GM12878 (cell line): ENCODE results near the gene KYAT1. TPM values are rescaled to one million over a fixed set of nuclear protein-coding genes. Genes with fewer than 3 reads are reported as not detected.

ENCODE experiments used
- ATAC-seq: fragments of 200-7000 bp; cut with Tn5 transposase; 3 replicates; pipeline ENCODE4 v1.9.1; 2020; ENCODE audit warnings: mild to moderate bottlenecking, moderate library complexity
- BruUV-seq: library from RNA; stranded (reverse); fragments of 400-500 nt; replicated peaks from 2 replicates; lab custom pipeline; 2021; lab: Mats Ljungman, UMichigan
- CTCF ChIA-PET: fragments of 300-600 bp; sonication (Branson Sonifier 250); formaldehyde crosslinking; extraction: SDS; loops from one replicate; lab custom pipeline; 2021; ENCODE audit warnings: inconsistent platforms; lab: Yijun Ruan, JAX
- POLR2A ChIA-PET: fragments of 350-600 bp; formaldehyde crosslinking; extraction: SDS; loops from one replicate; lab custom pipeline; 2021; ENCODE audit warnings: inconsistent platforms; lab: Charles Lee
- RAD21 ChIA-PET: fragments of 300-600 bp; sonication (Branson Sonifier 250); formaldehyde crosslinking; loops from one replicate; lab custom pipeline; 2023; ENCODE audit warnings: antibody characterized with exemption; ENCODE audit not compliant: unreplicated experiment; lab: Charles Lee
- SMC1A ChIA-PET: fragments of 300-600 bp; sonication (Branson Sonifier 250); formaldehyde crosslinking; loops from one replicate; lab custom pipeline; 2023; ENCODE audit not compliant: unreplicated experiment, uncharacterized antibody; lab: Charles Lee
- DNase-seq: peaks from one replicate; pipeline ENCODE4 v3.0.0-alpha.2; 2011; ENCODE audit warnings: low read depth, low spot score
- FAIRE-seq: peaks from 3 replicates; lab custom pipeline; 2011; peaks lifted over from hg19 to GRCh38; lab: Jason Lieb, UNC
- H2AFZ ChIP-seq: 2 replicates; pipeline ENCODE4 v1.6.0; 2011; ENCODE audit warnings: low read depth, low read length, control low read depth; ENCODE audit not compliant: control insufficient read depth
- H3K27ac ChIP-seq: 2 replicates; pipeline ENCODE4 v1.5.1; 2011; ENCODE audit warnings: control low read depth; ENCODE audit not compliant: control insufficient read depth, insufficient read depth
- H3K27me3 ChIP-seq, 2 experiments: replicated peaks in 1 of 2; 2 replicates each; pipeline versions ENCODE4 v1.6.0 to v1.6.1; 2011; ENCODE audit warnings: low read length in 1 of 2; ENCODE audit not compliant: control insufficient read depth in 2 of 2, insufficient read depth in 2 of 2
- H3K36me3 ChIP-seq, 2 experiments: 2 replicates each; pipeline ENCODE4 v1.5.1; 2011; ENCODE audit warnings: low read length in 1 of 2; ENCODE audit not compliant: control insufficient read depth in 2 of 2, insufficient read depth in 2 of 2
- H3K4me1 ChIP-seq: 2 replicates; pipeline ENCODE4 v1.6.1; 2011; ENCODE audit warnings: mild to moderate bottlenecking, low read length, moderate library complexity, mixed read lengths; ENCODE audit not compliant: control insufficient read depth, insufficient read depth
- H3K4me2 ChIP-seq: 2 replicates; pipeline ENCODE4 v1.6.0; 2011; ENCODE audit warnings: control low read depth; ENCODE audit not compliant: control insufficient read depth, insufficient read depth
- H3K4me3 ChIP-seq: fragments of 200-600 bp; sonication (generic); 2 replicates; pipeline ENCODE4 v1.5.1; 2016
- H3K79me2 ChIP-seq: 2 replicates; pipeline ENCODE4 v1.6.0; 2011; ENCODE audit warnings: low read length; ENCODE audit not compliant: control insufficient read depth, insufficient read depth
- H3K9ac ChIP-seq: 2 replicates; pipeline ENCODE4 v1.8.0; 2011; ENCODE audit warnings: low read length, control low read depth, mixed read lengths; ENCODE audit not compliant: control insufficient read depth, insufficient read depth
- H3K9me3 ChIP-seq: replicated peaks from 3 replicates; pipeline ENCODE4 v1.5.1; 2011; ENCODE audit warnings: mild to moderate bottlenecking, low read length; ENCODE audit not compliant: control insufficient read depth, insufficient read depth
- H4K20me1 ChIP-seq: 2 replicates; pipeline ENCODE4 v1.6.0; 2011; ENCODE audit not compliant: control insufficient read depth, insufficient read depth
- BRCA1 ChIP-seq: IDR thresholded peaks from 2 replicates; pipeline ENCODE4 v1.6.1; 2011; ENCODE audit warnings: low read depth, low read length, improper control_type of control experiment
- CBX3 ChIP-seq: fragments of 200-600 bp; sonication (generic); IDR thresholded peaks from 2 replicates; pipeline ENCODE4 v1.6.1; 2016; ENCODE audit warnings: low read depth, borderline replicate concordance
- EGR1 ChIP-seq, 2 experiments: IDR thresholded peaks; 1 replicate in 1 of 2; 2 replicates in 1 of 2; pipeline ENCODE4 v1.6.1; 2011 to 2012; ENCODE audit warnings: low read depth in 2 of 2, low read length in 2 of 2, borderline replicate concordance in 1 of 2, mild to moderate bottlenecking in 1 of 2, moderate library complexity in 1 of 2
- JUND ChIP-seq: IDR thresholded peaks from 2 replicates; pipeline ENCODE4 v1.6.1; 2012; ENCODE audit warnings: low read depth, mild to moderate bottlenecking, low read length, improper control_type of control experiment, moderate library complexity
- NBN ChIP-seq: fragments of 450-650 bp; IDR thresholded peaks from 2 replicates; pipeline ENCODE4 v1.6.1; 2016
- RELA ChIP-seq: fragments of 450-650 bp; IDR thresholded peaks from 2 replicates; pipeline ENCODE4 v1.8.0; 2014; ENCODE audit warnings: borderline replicate concordance; ENCODE audit not compliant: partially characterized antibody
- RFX5 ChIP-seq: IDR thresholded peaks from 2 replicates; pipeline ENCODE4 v1.6.1; 2011; ENCODE audit warnings: low read depth, low read length, improper control_type of control experiment
- ZNF622 ChIP-seq: fragments of 450-650 bp; IDR thresholded peaks from 2 replicates; pipeline ENCODE4 v1.6.1; 2017; ENCODE audit warnings: mild to moderate bottlenecking, inconsistent platforms
- WGBS: methylation state at CpG from one replicate; pipeline ENCODE4 v1.1.6; 2016; ENCODE audit warnings: low lambda C conversion rate; ENCODE audit not compliant: insufficient replicate concordance, insufficient coverage; ENCODE audit errors: missing lambda C conversion rate; 5-methylcytosine and 5-hydroxymethylcytosine counted together
- in situ Hi-C: fragments of 300-500 bp; cut with MboI; formaldehyde crosslinking; loops from 9 replicates; pipeline ENCODE4 v1.14.3; 2018; ENCODE audit warnings: mixed read lengths
- intact Hi-C: fragments of 100-400 bp; cut with micrococcal nuclease; formaldehyde crosslinking; loops from one replicate; pipeline ENCODE4 v1.14.2; 2022; ENCODE audit not compliant: unreplicated experiment
- polyA plus RNA-seq, 11 experiments: library from polyadenylated mRNA; depleted of rRNA in 4 of 11; unstranded in 6 of 11; stranded (reverse) in 5 of 11; fragments of >200 nt; fragmentation: Nextera tagmentation in 4 of 11; fragmentation: Illumina TruSeq in 1 of 11; extraction: Ambion mirVana in 4 of 11; extraction: Trizol in 1 of 11; gene quantifications; 1 replicate in 1 of 11; 2 replicates in 10 of 11; pipeline versions ENCODE4 v1.2.1 to v1.2.3, GENCODE V29; 2011 to 2016; ENCODE audit warnings: inconsistent platforms in 2 of 11, missing spikeins in 2 of 11, low read depth in 1 of 11
- total RNA-seq, 4 experiments: library from RNA; depleted of rRNA in 3 of 4; stranded (reverse); fragments of >200 nt in 3 of 4; fragmentation: Illumina TruSeq in 1 of 4; extraction: Trizol in 1 of 4; gene quantifications; 2 replicates each; pipeline versions ENCODE4 v1.2.1 to v1.2.3, GENCODE V29; 2013 to 2021
- TF ChIP-seq, protein P1 (sequence below): fragments of 450-650 bp; IDR thresholded peaks from 2 replicates; pipeline ENCODE4 v1.6.1; 2017; ENCODE audit warnings: antibody characterized with exemption, mild to moderate bottlenecking, moderate library complexity
- TF ChIP-seq, protein P2 (sequence below): IDR thresholded peaks from 2 replicates; pipeline ENCODE4 v1.6.1; 2012; ENCODE audit warnings: improper control_type of control experiment, low read depth, low read length; ENCODE audit not compliant: insufficient replicate concordance

The KYAT1 gene
- total and polyA plus RNA-seq, 10 of the 15 experiments (the other 5 are each of a cell fraction or from before 2014, with no cell fraction given) = 5.8 to 15.7 (median 11.4) TPM

DNA sequence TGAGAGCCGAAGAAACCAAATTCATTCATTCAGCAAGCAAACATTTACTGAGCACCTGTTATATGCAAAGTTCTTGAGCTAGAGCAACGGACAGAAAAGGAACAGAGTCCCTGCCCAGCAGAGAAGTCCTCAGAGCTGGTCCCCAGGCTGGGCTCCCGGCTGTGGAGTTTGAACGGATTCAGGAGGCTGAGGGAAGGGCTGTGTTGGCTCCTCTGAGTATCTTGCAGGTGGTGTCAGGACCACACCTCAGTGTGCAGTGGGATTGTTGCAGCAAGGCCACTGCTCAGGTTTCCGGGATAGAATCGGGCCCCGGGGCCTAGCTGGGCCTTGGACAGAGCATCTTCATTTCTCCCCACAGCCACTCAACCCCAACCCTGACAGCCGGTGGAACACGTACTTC, 89.6 kb downstream of the KYAT1 start:
- no TSS peak for BruUV-seq
- Histone ChIP-seq H3K4me2 (no peak overlapping the region), H3K9ac (no peak overlapping the region), H3K9me3 (no peaks in the 10 kb centered on the region)
- SMC1A ChIA-PET = interaction anchor here (0.5 to 0.6 kb wide), 3 partner anchors 8 to 114 kb away, joined by 3 read pairs; no protein-coding TSS in a partner anchor
- ATAC-seq = no peak
- POLR2A ChIA-PET = no interaction called here
- intact Hi-C loops = no loop called here
- TF ChIP-seq EGR1 (IDR thresholded peaks at IDR 0.05; ENCODE audit: borderline replicate concordance in 1 of 2, low read depth in 2 of 2, low read length in 2 of 2) (no peak), NBN (no peak), RELA (no peak), CBX3 (no peak)
- TF ChIP-seq, all 136 proteins: peak for 0
- DNase-seq (no peak), FAIRE-seq (no peak)
- Histone ChIP-seq H3K4me1 (peaks cover 10% of the 10 kb centered on the region), H3K27me3 (no peaks in the 10 kb centered on the region), H3K36me3 (peaks cover 1 to 13% of the 10 kb centered on the region in 2 experiments), H2AFZ (no peak overlapping the region), H3K27ac (no peak overlapping the region), H3K4me3 (no peak overlapping the region), H3K79me2 (peaks cover 16% of the 10 kb centered on the region), H4K20me1 (no peaks in the 10 kb centered on the region)
- RAD21 ChIA-PET = no interaction called here
- in situ Hi-C loops = no loop called here
- over 99% methylated on average over 9 of the region's 9 CpGs for WGBS
- CTCF ChIA-PET = interaction anchor here (1.1 kb wide), 1 partner anchor 26 kb away, joined by 3 read pairs; the partner anchor contains the start of gene ENDOG

DNA sequence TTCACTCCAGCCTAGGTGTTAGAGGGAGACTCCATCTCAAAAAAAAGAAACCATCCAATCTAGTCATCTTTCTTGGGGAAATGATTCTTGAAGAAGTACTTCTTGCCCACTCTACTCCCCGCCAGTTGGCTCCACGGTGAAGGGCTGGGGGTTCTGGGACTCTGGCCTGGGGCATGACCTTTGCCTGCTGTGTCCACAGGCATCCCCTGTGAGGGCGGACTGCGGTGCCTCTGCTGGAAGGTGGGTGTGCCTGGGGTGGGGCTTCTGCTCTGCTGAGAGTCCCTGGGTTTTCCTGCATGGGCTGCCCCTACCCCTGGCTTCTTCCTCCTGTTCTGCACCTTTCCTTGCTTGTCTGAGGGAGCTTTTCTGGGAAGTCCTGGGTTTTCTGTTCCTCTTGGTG, 91.2 kb downstream of the KYAT1 start:
- CTCF ChIA-PET = no interaction called here
- Histone ChIP-seq H3K36me3 (peaks cover 1 to 6% of the 10 kb centered on the region in 2 experiments; a peak in 3 of 4 replicates), H3K27me3 (no peaks in the 10 kb centered on the region), H3K27ac (no peak overlapping the region), H3K4me1 (peaks cover 10% of the 10 kb centered on the region), H3K4me3 (no peak overlapping the region), H2AFZ (no peak overlapping the region), H3K4me2 (no peak overlapping the region), H4K20me1 (no peaks in the 10 kb centered on the region), H3K79me2 (peaks cover 19% of the 10 kb centered on the region), H3K9ac (no peak overlapping the region), H3K9me3 (no peaks in the 10 kb centered on the region)
- ATAC-seq (no peak), FAIRE-seq (no peak), DNase-seq (no peak)
- SMC1A ChIA-PET = no interaction called here
- no TSS peak for BruUV-seq
- in situ Hi-C loops = no loop called here
- WGBS = 100% methylated on average over 4 of the region's 4 CpGs
- RAD21 ChIA-PET = no interaction called here
- POLR2A ChIA-PET = no interaction called here
- intact Hi-C loops = no loop called here
- TF ChIP-seq JUND (no peak), RFX5 (no peak), ZNF622 (no peak), BRCA1 (no peak)
- TF ChIP-seq, protein P1, sequence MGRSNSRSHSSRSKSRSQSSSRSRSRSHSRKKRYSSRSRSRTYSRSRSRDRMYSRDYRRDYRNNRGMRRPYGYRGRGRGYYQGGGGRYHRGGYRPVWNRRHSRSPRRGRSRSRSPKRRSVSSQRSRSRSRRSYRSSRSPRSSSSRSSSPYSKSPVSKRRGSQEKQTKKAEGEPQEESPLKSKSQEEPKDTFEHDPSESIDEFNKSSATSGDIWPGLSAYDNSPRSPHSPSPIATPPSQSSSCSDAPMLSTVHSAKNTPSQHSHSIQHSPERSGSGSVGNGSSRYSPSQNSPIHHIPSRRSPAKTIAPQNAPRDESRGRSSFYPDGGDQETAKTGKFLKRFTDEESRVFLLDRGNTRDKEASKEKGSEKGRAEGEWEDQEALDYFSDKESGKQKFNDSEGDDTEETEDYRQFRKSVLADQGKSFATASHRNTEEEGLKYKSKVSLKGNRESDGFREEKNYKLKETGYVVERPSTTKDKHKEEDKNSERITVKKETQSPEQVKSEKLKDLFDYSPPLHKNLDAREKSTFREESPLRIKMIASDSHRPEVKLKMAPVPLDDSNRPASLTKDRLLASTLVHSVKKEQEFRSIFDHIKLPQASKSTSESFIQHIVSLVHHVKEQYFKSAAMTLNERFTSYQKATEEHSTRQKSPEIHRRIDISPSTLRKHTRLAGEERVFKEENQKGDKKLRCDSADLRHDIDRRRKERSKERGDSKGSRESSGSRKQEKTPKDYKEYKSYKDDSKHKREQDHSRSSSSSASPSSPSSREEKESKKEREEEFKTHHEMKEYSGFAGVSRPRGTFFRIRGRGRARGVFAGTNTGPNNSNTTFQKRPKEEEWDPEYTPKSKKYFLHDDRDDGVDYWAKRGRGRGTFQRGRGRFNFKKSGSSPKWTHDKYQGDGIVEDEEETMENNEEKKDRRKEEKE = no peak
- TF ChIP-seq, protein P2, sequence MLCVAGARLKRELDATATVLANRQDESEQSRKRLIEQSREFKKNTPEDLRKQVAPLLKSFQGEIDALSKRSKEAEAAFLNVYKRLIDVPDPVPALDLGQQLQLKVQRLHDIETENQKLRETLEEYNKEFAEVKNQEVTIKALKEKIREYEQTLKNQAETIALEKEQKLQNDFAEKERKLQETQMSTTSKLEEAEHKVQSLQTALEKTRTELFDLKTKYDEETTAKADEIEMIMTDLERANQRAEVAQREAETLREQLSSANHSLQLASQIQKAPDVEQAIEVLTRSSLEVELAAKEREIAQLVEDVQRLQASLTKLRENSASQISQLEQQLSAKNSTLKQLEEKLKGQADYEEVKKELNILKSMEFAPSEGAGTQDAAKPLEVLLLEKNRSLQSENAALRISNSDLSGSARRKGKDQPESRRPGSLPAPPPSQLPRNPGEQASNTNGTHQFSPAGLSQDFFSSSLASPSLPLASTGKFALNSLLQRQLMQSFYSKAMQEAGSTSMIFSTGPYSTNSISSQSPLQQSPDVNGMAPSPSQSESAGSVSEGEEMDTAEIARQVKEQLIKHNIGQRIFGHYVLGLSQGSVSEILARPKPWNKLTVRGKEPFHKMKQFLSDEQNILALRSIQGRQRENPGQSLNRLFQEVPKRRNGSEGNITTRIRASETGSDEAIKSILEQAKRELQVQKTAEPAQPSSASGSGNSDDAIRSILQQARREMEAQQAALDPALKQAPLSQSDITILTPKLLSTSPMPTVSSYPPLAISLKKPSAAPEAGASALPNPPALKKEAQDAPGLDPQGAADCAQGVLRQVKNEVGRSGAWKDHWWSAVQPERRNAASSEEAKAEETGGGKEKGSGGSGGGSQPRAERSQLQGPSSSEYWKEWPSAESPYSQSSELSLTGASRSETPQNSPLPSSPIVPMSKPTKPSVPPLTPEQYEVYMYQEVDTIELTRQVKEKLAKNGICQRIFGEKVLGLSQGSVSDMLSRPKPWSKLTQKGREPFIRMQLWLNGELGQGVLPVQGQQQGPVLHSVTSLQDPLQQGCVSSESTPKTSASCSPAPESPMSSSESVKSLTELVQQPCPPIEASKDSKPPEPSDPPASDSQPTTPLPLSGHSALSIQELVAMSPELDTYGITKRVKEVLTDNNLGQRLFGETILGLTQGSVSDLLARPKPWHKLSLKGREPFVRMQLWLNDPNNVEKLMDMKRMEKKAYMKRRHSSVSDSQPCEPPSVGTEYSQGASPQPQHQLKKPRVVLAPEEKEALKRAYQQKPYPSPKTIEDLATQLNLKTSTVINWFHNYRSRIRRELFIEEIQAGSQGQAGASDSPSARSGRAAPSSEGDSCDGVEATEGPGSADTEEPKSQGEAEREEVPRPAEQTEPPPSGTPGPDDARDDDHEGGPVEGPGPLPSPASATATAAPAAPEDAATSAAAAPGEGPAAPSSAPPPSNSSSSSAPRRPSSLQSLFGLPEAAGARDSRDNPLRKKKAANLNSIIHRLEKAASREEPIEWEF = no peak
